HL-60 (cell line): ENCODE measurements around the gene POLG2.
"Not testable (repeated sequence)": the region's sequence is repeated elsewhere in the genome, so short reads cannot be mapped to it uniquely, and the experiment has no call there.

Source experiments
- DNase-seq, 2 experiments: peaks; one replicate each; pipeline ENCODE4 v3.0.0-alpha.2; 2010 to 2020; ENCODE audit warnings: low read depth in 1 of 2, low spot score in 1 of 2
- H3K27ac ChIP-seq: fragments of 250-450 bp; sonication (Bioruptor Pico); replicated peaks from 2 replicates; pipeline ENCODE4 v1.5.1; 2020; ENCODE audit warnings: mild to moderate bottlenecking, moderate library complexity
- H3K27me3 ChIP-seq: fragments of 250-450 bp; sonication (Bioruptor Pico); 2 replicates; pipeline ENCODE4 v1.5.1; 2021; ENCODE audit warnings: mild to moderate bottlenecking, moderate library complexity; ENCODE audit not compliant: insufficient read depth, poor library complexity, severe bottlenecking
- H3K4me3 ChIP-seq: replicated peaks from 2 replicates; pipeline ENCODE4 v1.5.1; 2011; ENCODE audit warnings: mild to moderate bottlenecking, control low read depth, low read length; ENCODE audit not compliant: insufficient read depth
- GABPA ChIP-seq: IDR thresholded peaks from 2 replicates; pipeline ENCODE4 v1.6.1; 2012; ENCODE audit warnings: low read depth
- POLR2AphosphoS5 ChIP-seq: IDR thresholded peaks from 2 replicates; pipeline ENCODE4 v1.6.1; 2012; ENCODE audit warnings: low read depth
- SPI1 ChIP-seq: IDR thresholded peaks from 2 replicates; pipeline ENCODE4 v1.6.1; 2012; ENCODE audit warnings: low read depth, mild to moderate bottlenecking, borderline replicate concordance
- TF ChIP-seq, protein P1 (sequence below): IDR thresholded peaks from 2 replicates; pipeline ENCODE4 v1.6.1; 2012; ENCODE audit warnings: low read depth; ENCODE audit not compliant: insufficient replicate concordance
- TF ChIP-seq, protein P2 (sequence below): IDR thresholded peaks from one replicate; pipeline ENCODE4 v1.5.1; 2011; ENCODE audit warnings: low read length, control low read depth, inconsistent platforms; ENCODE audit not compliant: insufficient read depth

POLG2 gene

DNA sequence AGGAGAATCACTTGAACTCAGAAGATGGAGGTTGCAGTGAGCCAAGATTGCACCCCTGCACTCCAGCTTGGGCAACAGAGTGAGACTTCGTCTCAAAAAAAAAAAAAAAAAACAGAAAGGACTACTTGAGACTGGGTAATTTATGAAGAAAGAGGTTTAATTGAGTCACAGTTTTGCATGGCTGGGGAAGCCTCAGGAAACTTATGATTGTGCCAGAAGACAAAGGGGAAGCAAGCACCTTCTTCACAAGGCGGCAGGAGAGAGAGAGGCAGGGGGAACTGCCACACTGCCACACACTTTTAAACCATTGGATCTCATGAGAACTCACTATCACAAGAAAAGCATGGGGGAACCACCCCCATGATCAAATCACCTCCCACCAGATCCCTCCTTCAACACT, 56.9 kb downstream of the POLG2 start:
- TF ChIP-seq SPI1 (peak; percentile 31; the same call in 1 of the 2 replicates), GABPA (no peak)
- Histone ChIP-seq H3K4me3 (no peak overlapping the region), H3K27me3 (no peaks in the 10 kb centered on the region), H3K27ac (peak overlapping the region; percentile 49)
- DNase-seq, result peak; percentile 48 to 79

DNA sequence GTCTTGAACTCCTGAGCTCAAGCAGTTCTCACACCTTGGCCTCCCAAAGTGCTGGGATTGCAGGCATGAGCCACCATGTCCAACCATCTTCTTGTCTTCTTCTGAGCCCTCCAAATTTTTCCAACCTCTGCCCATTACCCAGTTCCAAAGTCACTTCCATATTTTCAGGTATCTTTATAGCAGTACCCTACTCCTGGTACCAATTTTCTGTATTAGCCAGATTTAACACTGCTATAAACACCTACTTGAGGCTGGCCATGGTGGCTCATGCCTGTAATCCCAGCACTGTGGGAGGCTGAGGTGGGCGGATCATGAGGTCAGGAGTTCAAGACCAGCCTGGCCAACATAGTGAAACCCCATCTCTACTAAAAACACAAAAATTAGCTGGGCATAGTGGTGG, 57.3 kb downstream of the POLG2 start:
- H3K4me3 ChIP-seq, DNase-seq, H3K27me3 ChIP-seq: not testable (repeated sequence)
- peak overlapping the region; percentile 49; the same call in 1 of the 2 replicates for H3K27ac ChIP-seq

DNA sequence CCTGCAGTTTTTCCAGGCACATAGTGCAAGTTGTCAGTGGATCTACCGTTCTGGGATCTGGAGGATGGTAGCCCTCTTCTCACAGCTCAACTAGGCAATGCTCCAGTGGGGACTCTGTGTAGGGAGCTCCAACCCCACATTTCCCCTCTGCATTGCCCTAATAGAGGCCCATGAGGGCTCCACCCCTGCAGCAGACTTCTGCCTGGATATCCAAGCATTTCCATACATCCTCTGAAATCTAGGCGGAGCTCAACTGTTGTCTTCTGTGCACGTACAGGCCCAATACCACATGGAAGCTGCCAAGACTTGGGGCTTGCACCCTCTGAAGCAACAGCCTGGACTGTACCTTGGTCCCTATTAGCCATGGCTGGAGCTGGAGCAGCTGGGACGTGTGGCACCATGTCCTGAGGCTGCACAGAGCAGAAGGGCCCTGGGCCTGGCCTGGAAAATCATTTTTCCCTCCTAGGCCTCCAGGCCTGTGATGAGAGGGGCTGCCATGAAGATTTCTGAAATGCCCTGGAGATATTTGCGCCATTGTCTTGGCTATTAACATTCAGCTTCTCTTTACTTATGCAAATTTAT, 58.8 kb downstream of the POLG2 start:
- no peak for DNase-seq
- no peak overlapping the region for H3K27ac ChIP-seq
- no peaks in the 10 kb centered on the region for H3K27me3 ChIP-seq
- no peak overlapping the region for H3K4me3 ChIP-seq
- TF ChIP-seq GABPA (no peak), SPI1 (no peak), POLR2AphosphoS5 (no peak)
- TF ChIP-seq, protein P1, sequence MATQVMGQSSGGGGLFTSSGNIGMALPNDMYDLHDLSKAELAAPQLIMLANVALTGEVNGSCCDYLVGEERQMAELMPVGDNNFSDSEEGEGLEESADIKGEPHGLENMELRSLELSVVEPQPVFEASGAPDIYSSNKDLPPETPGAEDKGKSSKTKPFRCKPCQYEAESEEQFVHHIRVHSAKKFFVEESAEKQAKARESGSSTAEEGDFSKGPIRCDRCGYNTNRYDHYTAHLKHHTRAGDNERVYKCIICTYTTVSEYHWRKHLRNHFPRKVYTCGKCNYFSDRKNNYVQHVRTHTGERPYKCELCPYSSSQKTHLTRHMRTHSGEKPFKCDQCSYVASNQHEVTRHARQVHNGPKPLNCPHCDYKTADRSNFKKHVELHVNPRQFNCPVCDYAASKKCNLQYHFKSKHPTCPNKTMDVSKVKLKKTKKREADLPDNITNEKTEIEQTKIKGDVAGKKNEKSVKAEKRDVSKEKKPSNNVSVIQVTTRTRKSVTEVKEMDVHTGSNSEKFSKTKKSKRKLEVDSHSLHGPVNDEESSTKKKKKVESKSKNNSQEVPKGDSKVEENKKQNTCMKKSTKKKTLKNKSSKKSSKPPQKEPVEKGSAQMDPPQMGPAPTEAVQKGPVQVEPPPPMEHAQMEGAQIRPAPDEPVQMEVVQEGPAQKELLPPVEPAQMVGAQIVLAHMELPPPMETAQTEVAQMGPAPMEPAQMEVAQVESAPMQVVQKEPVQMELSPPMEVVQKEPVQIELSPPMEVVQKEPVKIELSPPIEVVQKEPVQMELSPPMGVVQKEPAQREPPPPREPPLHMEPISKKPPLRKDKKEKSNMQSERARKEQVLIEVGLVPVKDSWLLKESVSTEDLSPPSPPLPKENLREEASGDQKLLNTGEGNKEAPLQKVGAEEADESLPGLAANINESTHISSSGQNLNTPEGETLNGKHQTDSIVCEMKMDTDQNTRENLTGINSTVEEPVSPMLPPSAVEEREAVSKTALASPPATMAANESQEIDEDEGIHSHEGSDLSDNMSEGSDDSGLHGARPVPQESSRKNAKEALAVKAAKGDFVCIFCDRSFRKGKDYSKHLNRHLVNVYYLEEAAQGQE, result no peak
- TF ChIP-seq, protein P2, sequence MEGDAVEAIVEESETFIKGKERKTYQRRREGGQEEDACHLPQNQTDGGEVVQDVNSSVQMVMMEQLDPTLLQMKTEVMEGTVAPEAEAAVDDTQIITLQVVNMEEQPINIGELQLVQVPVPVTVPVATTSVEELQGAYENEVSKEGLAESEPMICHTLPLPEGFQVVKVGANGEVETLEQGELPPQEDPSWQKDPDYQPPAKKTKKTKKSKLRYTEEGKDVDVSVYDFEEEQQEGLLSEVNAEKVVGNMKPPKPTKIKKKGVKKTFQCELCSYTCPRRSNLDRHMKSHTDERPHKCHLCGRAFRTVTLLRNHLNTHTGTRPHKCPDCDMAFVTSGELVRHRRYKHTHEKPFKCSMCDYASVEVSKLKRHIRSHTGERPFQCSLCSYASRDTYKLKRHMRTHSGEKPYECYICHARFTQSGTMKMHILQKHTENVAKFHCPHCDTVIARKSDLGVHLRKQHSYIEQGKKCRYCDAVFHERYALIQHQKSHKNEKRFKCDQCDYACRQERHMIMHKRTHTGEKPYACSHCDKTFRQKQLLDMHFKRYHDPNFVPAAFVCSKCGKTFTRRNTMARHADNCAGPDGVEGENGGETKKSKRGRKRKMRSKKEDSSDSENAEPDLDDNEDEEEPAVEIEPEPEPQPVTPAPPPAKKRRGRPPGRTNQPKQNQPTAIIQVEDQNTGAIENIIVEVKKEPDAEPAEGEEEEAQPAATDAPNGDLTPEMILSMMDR, result no peak

DNA sequence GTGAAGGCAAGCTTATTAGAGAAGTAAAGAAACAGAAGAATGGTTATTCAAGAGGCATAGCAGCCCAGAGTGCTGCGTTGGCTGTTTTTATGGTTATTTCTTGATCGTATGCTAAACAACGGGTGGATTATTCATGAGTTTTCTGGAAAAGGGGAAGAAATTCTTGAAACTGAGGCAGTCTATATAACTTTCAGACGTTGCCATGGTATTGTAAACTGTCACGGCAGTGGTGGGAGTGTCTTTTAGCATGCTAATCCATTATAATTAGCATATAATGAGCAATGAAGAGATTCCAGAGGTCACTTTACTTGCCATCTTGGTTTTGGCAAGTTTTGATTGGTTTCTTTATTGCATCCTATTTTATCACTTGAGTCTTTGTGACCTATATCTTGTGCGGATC, 65.3 kb downstream of the POLG2 start:
- Histone ChIP-seq H3K27ac (no peak overlapping the region), H3K4me3 (no peak overlapping the region), H3K27me3 (no peaks in the 10 kb centered on the region)
- TF ChIP-seq, protein P1, result no peak
- TF ChIP-seq SPI1, result no peak
- TF ChIP-seq, protein P2, result no peak
- no peak for TF ChIP-seq GABPA
- no peak for DNase-seq

DNA sequence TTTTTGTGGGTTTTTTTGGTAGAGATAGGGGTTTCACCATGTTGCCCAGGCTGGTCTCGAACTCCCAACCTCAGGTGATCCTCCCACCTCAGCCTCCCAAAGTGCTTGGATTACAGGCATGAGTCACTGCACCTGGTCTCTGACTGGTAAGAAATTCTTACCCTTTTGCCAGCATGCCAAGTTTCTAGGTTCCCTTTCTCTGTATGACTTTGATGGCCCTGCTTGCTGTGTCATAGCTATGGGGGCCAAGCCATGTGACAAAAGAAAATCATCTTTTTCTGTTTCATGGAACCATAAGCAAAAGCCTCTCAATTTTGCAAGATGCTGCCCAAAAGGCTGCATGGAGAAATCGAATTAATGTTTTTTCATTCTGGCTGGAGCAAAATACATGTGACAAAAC, 66.8 kb downstream of the POLG2 start:
- not testable (repeated sequence) for H3K27ac ChIP-seq, H3K27me3 ChIP-seq, DNase-seq, H3K4me3 ChIP-seq
